Measurements from ENCODE around the gene MYLK4.

MYLK4 gene

DNA sequence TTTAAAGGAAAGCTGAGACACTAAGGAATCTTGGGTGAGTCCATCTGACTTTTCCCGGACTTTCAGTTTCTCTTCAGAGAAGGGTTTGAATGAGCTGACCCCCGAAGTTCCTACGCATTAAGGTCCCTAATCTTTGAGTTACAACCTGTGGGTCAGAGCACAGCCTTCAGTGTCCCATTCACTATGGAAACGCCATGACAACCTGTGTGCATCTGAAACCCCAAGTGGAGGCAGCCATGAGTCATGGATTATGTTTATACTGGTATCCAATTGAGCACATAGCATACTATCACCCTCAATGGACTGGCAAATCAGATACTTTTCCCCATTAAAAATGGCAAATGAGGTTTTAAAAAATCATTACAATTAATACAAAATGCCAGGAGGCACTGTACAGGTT, 11.4 kb downstream of the MYLK4 start:
- no peak overlapping the region for H3K4me3 ChIP-seq
- H3K4me1 ChIP-seq = peaks cover 0 to 20% (median 4%) of the 10 kb centered on the region in 4 donors
- no peaks in the 10 kb centered on the region for H3K27me3 ChIP-seq
- no peak overlapping the region for H3K27ac ChIP-seq
- no peaks in the 10 kb centered on the region for H3K36me3 ChIP-seq
- intact Hi-C loops (cut with DNase I; ENCODE audit: low total_unique reads) = no loop called here
- DNase-seq = no peak
- TF ChIP-seq, protein P1, sequence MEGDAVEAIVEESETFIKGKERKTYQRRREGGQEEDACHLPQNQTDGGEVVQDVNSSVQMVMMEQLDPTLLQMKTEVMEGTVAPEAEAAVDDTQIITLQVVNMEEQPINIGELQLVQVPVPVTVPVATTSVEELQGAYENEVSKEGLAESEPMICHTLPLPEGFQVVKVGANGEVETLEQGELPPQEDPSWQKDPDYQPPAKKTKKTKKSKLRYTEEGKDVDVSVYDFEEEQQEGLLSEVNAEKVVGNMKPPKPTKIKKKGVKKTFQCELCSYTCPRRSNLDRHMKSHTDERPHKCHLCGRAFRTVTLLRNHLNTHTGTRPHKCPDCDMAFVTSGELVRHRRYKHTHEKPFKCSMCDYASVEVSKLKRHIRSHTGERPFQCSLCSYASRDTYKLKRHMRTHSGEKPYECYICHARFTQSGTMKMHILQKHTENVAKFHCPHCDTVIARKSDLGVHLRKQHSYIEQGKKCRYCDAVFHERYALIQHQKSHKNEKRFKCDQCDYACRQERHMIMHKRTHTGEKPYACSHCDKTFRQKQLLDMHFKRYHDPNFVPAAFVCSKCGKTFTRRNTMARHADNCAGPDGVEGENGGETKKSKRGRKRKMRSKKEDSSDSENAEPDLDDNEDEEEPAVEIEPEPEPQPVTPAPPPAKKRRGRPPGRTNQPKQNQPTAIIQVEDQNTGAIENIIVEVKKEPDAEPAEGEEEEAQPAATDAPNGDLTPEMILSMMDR (IDR thresholded peaks at IDR 0.05) = no peak
- no peaks in the 10 kb centered on the region for H3K9me3 ChIP-seq

DNA sequence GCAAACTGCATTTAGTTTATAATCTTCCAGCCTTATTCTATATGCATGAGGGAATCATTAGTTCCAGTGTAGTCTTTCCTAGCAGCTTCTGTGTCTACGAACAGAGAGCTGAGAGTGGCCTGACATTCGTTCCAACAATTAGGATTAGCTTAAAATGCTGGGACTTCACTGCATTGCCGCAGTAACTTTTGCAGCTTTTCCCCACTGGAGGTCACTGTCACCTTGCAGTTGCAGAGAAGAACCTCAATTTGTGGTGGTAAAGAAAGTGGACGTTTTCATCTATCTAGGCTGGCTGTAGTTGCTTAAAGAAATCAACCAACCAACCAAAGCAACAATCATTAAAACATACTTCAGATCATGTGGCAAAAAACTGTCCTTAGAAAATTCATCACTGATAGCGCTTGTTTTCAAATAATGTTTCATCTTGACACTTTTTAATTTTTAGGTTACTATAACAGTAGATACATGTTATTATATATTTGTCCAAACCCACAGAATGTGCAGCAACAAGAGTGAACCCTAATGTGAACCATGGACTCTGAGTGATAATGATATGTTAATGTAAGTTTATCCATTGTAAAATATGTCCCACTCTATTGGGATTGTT, 12.2 kb downstream of the MYLK4 start:
- H3K27ac ChIP-seq = no peak overlapping the region
- H3K9me3 ChIP-seq = no peaks in the 10 kb centered on the region
- H3K4me1 ChIP-seq = peaks cover 0 to 20% (median 5%) of the 10 kb centered on the region in 4 donors
- TF ChIP-seq, protein P1 (IDR thresholded peaks at IDR 0.05) = peak; percentile 62 to 65
- no peak overlapping the region for H3K4me3 ChIP-seq
- H3K27me3 ChIP-seq = no peaks in the 10 kb centered on the region
- H3K36me3 ChIP-seq = no peaks in the 10 kb centered on the region
- intact Hi-C loops (cut with DNase I; ENCODE audit: low total_unique reads) = no loop called here
- DNase-seq = peak in 1 of 2 donors; percentile 27

DNA sequence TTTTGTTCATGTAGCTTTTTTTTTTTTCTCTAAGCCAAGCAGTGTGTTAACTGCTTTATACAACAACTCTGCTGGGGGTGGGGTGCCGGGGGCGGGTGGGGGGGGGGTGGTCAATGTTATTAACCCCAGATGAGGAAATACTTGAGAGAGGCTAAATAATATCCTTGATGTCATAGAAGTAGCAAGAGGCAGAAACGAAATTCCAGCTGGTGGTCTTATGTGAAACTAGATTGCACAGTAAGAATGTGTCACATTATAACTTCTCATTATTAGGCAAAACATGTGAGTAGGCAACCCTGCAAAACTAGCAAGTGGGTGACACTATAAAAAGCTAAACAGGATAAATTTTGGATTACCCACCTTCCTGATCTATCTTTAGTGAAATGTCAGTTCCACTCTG, 12.8 kb downstream of the MYLK4 start:
- TF ChIP-seq, protein P1 (IDR thresholded peaks at IDR 0.05) = no peak
- H3K4me1 ChIP-seq = peaks cover 0 to 23% (median 10%) of the 10 kb centered on the region in 4 donors
- intact Hi-C loops (cut with DNase I; ENCODE audit: low total_unique reads) = no loop called here
- DNase-seq = no peak
- H3K9me3 ChIP-seq = no peaks in the 10 kb centered on the region
- no peak overlapping the region for H3K27ac ChIP-seq
- no peak overlapping the region for H3K4me3 ChIP-seq
- no peaks in the 10 kb centered on the region for H3K36me3 ChIP-seq
- H3K27me3 ChIP-seq = no peaks in the 10 kb centered on the region

DNA sequence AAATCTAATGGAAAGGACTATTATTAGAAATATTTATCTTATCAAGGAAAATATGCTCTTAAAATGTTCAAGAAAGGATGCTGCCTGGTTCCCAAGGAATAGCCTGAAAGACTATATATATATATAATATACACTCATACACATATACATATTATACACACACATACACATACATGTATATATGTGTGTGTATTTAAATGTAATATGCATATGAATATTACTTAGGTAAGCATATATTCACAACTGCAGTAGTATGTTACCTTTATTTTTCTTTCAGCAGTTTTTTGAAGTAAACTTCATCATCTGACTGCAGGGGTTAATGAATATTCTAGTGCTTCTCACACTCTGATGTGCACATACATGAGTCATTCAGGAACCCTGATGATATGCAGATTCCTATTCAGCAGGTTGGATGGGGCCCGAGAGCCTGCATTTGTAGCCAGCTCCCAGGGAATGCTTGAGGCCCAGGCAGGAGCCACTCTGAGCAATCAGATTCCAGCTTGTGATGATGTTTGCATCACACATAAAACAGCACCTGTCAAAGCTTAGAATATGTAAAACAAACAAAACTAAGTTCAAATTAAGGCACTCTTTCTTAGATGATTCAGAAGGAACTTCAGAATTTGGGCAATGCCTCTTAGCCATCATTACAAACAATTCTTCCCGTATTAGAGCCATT, 16.1 kb downstream of the MYLK4 start:
- no peak overlapping the region for H3K4me3 ChIP-seq
- no peak for DNase-seq
- H3K9me3 ChIP-seq = no peaks in the 10 kb centered on the region
- H3K4me1 ChIP-seq = peaks cover 0 to 33% (median 18%) of the 10 kb centered on the region in 4 donors
- peak overlapping the region in 1 of 2 donors; percentile 32 for H3K27ac ChIP-seq
- H3K27me3 ChIP-seq = no peaks in the 10 kb centered on the region
- no peaks in the 10 kb centered on the region for H3K36me3 ChIP-seq
- TF ChIP-seq, protein P1 (IDR thresholded peaks at IDR 0.05) = no peak
- intact Hi-C loops (cut with DNase I; ENCODE audit: low total_unique reads) = no loop called here

DNA sequence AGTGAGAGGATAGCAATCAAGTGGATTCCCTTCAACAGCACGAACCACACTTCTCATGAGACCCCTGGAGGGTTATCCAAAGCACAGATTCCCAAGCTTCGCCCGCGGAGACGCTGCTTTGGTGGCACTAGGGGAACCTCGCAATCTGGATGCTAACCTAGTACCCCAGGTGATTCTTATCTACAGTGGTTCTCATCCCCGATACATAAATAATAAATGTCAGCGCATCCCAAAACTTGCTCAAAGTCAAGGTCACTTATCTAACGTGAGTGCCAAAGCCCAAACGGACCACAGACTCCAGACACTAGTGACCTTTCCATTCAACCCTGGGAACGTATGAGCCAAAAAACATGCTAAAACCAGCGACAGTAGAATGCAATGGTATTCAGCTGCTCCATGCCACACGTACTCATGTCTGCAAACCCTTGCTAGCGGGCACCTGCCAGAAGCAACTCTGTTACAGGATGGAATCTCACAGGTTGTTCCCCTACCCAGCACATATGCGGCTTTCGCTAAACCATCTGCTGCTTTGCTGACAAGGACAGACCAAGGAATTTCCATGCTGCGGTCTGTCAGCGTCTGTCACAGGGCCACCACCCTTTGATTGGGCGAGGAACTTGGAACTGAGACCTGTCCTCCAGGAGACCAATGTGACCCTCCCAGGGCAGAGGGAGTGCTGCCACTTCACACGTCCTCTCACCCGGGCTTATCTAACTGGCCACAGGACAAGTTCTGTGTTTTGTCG, 16.8 kb downstream of the MYLK4 start:
- Histone ChIP-seq H3K9me3 (no peaks in the 10 kb centered on the region), H3K27ac (peak overlapping the region in 1 of 2 donors; percentile 32), H3K27me3 (no peaks in the 10 kb centered on the region), H3K4me3 (no peak overlapping the region), H3K36me3 (no peaks in the 10 kb centered on the region), H3K4me1 (peaks cover 0 to 33% (median 18%) of the 10 kb centered on the region in 4 donors)
- TF ChIP-seq, protein P1 (IDR thresholded peaks at IDR 0.05) = no peak
- DNase-seq = no peak
- intact Hi-C loops (cut with DNase I; ENCODE audit: low total_unique reads) = no loop called here
